Measurements from ENCODE around the gene KLK8. TPM values are rescaled to one million over a fixed set of nuclear protein-coding genes. Genes with fewer than 3 reads are reported as not detected.

Gene KLK8
- total RNA-seq, 1 donor from 2014 or later, result not detected

GRCh38 chr19:51019544-51019925, 18.1 kb upstream of the KLK8 start, which contains the start of gene KLK10:
TSS of gene KLK10 (minus strand) at chr19:51019709. CDS start at chr19:51019130, 579 bp downstream.
- TF ChIP-seq, protein P1, sequence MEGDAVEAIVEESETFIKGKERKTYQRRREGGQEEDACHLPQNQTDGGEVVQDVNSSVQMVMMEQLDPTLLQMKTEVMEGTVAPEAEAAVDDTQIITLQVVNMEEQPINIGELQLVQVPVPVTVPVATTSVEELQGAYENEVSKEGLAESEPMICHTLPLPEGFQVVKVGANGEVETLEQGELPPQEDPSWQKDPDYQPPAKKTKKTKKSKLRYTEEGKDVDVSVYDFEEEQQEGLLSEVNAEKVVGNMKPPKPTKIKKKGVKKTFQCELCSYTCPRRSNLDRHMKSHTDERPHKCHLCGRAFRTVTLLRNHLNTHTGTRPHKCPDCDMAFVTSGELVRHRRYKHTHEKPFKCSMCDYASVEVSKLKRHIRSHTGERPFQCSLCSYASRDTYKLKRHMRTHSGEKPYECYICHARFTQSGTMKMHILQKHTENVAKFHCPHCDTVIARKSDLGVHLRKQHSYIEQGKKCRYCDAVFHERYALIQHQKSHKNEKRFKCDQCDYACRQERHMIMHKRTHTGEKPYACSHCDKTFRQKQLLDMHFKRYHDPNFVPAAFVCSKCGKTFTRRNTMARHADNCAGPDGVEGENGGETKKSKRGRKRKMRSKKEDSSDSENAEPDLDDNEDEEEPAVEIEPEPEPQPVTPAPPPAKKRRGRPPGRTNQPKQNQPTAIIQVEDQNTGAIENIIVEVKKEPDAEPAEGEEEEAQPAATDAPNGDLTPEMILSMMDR (conservative IDR thresholded peaks at IDR 0.05), result no peak
- Mint-ChIP-seq H3K4me1 (peaks cover 12% of the 10 kb centered on the region), H3K36me3 (ENCODE audit: low read depth) (no peaks in the 10 kb centered on the region), H3K27ac (ENCODE audit: unreplicated experiment) (no peak within 1 kb of the TSS), H3K4me3 (no peak within 1 kb of the TSS), H3K27me3 (ENCODE audit: low read depth) (peaks cover 93% of the 10 kb centered on the region), H3K9me3 (no peaks in the 10 kb centered on the region)
- no peak for DNase-seq (ENCODE audit: low read depth, low spot score)

DNA sequence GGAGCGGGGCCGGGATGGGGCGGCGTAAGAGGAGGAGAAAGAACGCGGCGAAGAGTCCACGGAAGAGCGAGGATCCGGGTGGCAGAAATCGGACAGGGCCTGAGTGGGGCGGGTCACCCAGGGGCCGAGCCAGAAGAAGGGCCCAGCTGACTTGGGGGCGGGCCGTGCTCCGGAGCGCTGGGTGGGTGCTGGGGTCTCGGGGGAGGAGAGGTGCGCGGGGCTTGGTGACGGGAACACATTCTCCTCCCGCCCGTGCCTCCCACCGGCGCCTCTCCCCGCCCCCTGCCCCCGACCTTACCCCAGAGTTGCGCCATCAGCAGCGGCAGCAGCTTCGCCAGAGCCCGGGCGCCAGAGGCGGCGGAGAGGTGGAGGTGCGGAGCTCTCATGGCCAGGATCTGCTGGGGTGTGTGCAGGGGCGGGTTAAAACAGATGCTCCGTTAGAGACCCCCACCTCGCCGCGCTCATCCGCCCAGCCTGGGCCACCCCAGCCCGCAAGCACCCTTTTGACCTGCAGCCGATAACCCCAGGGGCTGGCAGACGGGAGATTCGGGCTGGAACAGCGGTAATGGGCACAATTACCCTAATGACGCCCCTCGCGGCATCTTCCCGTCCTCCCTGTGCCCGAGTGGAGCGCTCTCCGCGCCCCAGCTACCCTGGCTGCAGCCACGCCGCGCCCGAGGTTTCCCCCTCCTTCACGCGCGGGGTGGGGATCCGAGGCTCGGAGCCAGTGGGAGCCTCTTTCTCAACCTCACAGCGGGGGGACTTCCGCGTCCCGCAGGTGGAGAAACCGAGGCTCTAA, 17.5 kb upstream of the KLK8 start:
- Mint-ChIP-seq H3K27me3 (ENCODE audit: low read depth) (peaks cover 97% of the 10 kb centered on the region), H3K27ac (ENCODE audit: unreplicated experiment) (no peak overlapping the region), H3K9me3 (no peaks in the 10 kb centered on the region), H3K4me1 (peaks cover 12% of the 10 kb centered on the region), H3K4me3 (no peak overlapping the region), H3K36me3 (ENCODE audit: low read depth) (no peaks in the 10 kb centered on the region)
- DNase-seq (ENCODE audit: low read depth, low spot score), result no peak
- TF ChIP-seq, protein P1 (conservative IDR thresholded peaks at IDR 0.05), result no peak

- H3K27me3 Mint-ChIP-seq (ENCODE audit: low read depth), result peaks cover 92% of the 10 kb centered on the region
- peak; percentile 53 for DNase-seq (ENCODE audit: low read depth, low spot score)
- H3K4me3 Mint-ChIP-seq, result peak overlapping the region; percentile 44
- TF ChIP-seq, protein P1 (conservative IDR thresholded peaks at IDR 0.05), result peak; percentile 78
- H3K27ac Mint-ChIP-seq (ENCODE audit: unreplicated experiment), result no peak overlapping the region
- no peaks in the 10 kb centered on the region for H3K9me3 Mint-ChIP-seq
- H3K36me3 Mint-ChIP-seq (ENCODE audit: low read depth), result no peaks in the 10 kb centered on the region
- peaks cover 12% of the 10 kb centered on the region for H3K4me1 Mint-ChIP-seq
These were observed 15.6 kb upstream of the KLK8 start for GRCh38 chr19:51016798-51017683.

DNA sequence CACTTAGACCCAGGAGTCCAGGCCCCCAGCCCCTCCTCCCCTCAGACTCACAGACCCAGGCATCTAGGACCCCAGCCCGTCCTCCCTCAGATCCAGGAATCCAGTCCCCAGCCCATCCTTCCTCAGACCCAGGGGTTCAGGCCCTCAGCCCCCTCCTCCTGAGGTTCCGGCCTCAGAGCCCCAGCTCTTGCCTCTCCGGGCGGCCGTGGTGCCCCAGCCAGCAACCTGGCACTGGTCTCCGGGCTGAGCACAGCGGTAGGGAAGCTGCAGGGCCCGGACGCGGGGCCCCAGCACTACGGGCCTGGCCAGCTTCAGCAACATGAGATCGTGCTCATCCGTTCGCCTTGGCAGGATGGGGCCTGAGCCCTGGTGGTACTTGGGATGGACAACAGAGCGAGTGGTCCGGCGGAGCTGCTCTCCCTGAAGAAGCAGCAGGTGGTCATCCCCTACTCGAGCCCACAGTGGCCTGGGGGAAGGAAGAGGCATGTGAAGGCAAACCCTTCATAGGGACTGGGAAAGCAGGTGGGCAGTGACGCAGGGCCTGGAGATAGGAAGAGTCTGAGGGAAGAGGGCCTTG, 14.4 kb upstream of the KLK8 start:
- H3K27ac Mint-ChIP-seq (ENCODE audit: unreplicated experiment), result no peak overlapping the region
- H3K36me3 Mint-ChIP-seq (ENCODE audit: low read depth), result no peaks in the 10 kb centered on the region
- no peak for DNase-seq (ENCODE audit: low read depth, low spot score)
- H3K27me3 Mint-ChIP-seq (ENCODE audit: low read depth), result peaks cover 87% of the 10 kb centered on the region
- TF ChIP-seq, protein P1 (conservative IDR thresholded peaks at IDR 0.05), result no peak
- peaks cover 12% of the 10 kb centered on the region for H3K4me1 Mint-ChIP-seq
- no peak overlapping the region for H3K4me3 Mint-ChIP-seq
- no peaks in the 10 kb centered on the region for H3K9me3 Mint-ChIP-seq

DNA sequence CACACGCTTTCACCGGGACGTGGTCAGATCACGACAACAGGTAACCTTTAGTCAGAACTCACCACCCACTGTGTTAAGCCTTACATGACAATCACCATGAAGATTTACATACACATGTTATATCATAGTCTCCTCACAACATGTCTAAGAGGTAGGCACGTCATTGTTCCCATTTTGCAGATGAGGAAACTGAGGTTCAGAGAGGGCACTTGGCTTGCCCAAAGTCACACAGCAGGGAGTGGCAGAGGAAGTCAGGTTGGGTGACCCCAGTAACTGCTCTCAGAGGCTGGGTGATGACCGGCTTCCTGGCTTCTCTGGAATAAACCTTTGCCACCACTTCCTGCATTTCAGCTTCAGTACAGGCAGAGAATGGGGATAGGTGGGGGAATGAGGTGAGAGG, 12.8 kb upstream of the KLK8 start:
- peaks cover 85% of the 10 kb centered on the region for H3K27me3 Mint-ChIP-seq (ENCODE audit: low read depth)
- TF ChIP-seq, protein P1 (conservative IDR thresholded peaks at IDR 0.05), result no peak
- no peak for DNase-seq (ENCODE audit: low read depth, low spot score)
- H3K36me3 Mint-ChIP-seq (ENCODE audit: low read depth), result no peaks in the 10 kb centered on the region
- H3K4me1 Mint-ChIP-seq, result peaks cover 12% of the 10 kb centered on the region
- no peak overlapping the region for H3K4me3 Mint-ChIP-seq
- H3K9me3 Mint-ChIP-seq, result no peaks in the 10 kb centered on the region
- no peak overlapping the region for H3K27ac Mint-ChIP-seq (ENCODE audit: unreplicated experiment)
